HL-60 (cell line): Measurements from ENCODE around the gene RIPPLY1.

Experiments used
- CTCF ChIP-seq: IDR thresholded peaks from one replicate; pipeline ENCODE4 v1.5.1; 2011; ENCODE audit warnings: low read length, control low read depth, inconsistent platforms; ENCODE audit not compliant: insufficient read depth
- POLR2AphosphoS5 ChIP-seq: IDR thresholded peaks from 2 replicates; pipeline ENCODE4 v1.6.1; 2012; ENCODE audit warnings: low read depth
- REST ChIP-seq: IDR thresholded peaks from 2 replicates; pipeline ENCODE4 v1.6.1; 2012; ENCODE audit warnings: low read depth; ENCODE audit not compliant: insufficient replicate concordance

- TF ChIP-seq CTCF (no peak), POLR2AphosphoS5 (no peak), REST (no peak)
These were observed 1.8 kb downstream of the RIPPLY1 start for GRCh38 chrX:106901341-106901740.
